Adipose tissue (tissue), 3 donors: ENCODE results near the gene PPP1CA. TPM values are rescaled to one million over a fixed set of nuclear protein-coding genes. Genes with fewer than 3 reads are reported as not detected.

ENCODE experiments used
- H3K27ac ChIP-seq: one replicate; pipeline ENCODE4 v1.5.1; 2013; ENCODE audit warnings: low read depth, low read length
- WGBS, 3 donors: extraction: QIAGEN DNeasy Blood & Tissue Kit; methylation state at CpG; one replicate each; pipeline ENCODE4 v1.1.7; 2013; 5-methylcytosine and 5-hydroxymethylcytosine counted together
- polyA plus RNA-seq, 3 donors: library from polyadenylated mRNA; stranded (reverse); fragments of 200-250 nt; gene quantifications; one replicate each; pipeline ENCODE4 v1.2.3, GENCODE V29; 2013
- donor health status: healthy with polysubstance abuse.
- donor health status: Bipolar disorder and iron deficiency.
- donor health status: healthy.

The PPP1CA gene
- polyA plus RNA-seq, 3 donors = 82.3 to 97.8 (median 93.6) TPM

DNA sequence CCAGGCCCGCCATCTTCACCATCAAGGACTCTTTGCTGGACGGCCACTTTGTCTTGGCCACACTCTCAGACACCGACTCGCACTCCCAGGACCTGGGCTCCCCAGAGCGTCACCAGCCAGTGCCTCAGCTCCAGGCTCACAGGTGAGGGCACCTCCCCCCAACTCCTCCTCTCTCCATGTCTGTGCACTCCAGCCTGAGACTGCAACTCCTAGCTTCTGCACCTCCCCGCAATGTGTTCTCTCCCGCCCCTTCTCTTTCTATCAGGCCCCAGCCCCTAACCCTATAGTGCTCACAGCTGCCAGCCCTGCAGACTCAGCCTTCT lies 5.4 kb downstream of the PPP1CA start:
- 90 to 96% (median 94%) methylated on average over 7 of the region's 7 CpGs for WGBS, 3 donors
- no peak overlapping the region for H3K27ac ChIP-seq

DNA sequence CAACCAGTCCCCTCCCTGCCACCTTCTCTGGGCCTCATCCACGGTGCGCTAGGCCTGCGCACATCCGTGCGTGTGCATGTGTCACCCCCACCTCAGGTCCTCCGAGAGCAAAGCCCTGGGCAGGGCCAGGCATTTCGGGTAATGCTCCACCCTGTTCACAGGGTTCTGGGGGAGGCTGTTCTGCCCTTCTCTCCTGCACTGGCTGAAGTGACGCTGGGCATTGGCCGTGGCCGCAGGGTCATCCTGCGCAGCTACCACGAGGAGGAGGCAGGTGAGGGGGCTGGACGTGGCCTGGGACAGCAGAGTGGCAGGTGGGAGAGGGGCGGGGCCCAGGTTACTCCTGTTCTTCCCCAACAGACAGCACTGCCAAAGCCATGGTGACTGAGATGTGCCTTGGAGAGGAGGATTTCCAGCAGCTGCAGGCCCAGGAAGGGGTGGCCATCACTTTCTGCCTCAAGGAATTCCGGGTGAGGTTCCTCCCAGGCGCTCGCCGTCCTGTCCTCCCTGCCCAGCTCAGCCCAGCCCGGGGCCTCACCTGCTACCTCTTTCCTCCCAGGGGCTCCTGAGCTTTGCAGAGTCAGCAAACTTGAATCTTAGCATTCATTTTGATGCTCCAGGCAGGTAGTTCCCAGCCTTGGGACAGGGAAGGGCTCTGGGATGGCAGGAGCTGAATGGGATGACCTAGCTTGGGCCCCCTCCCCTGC lies 6.0 kb downstream of the PPP1CA start:
- H3K27ac ChIP-seq = no peak overlapping the region
- WGBS, 3 donors = 80 to 89% (median 87%) methylated on average over 19 of the region's 19 CpGs

GRCh38 chr11:67393990-67394389 lies 7.7 kb downstream of the PPP1CA start:
- 48 to 73% (median 66%) methylated on average over 5 of the region's 5 CpGs for WGBS, 3 donors
- no peak overlapping the region for H3K27ac ChIP-seq

GRCh38 chr11:67393437-67393836 lies 8.2 kb downstream of the PPP1CA start:
- H3K27ac ChIP-seq = no peak overlapping the region
- WGBS, 3 donors = 88 to 94% (median 93%) methylated on average over 18 of the region's 18 CpGs

DNA sequence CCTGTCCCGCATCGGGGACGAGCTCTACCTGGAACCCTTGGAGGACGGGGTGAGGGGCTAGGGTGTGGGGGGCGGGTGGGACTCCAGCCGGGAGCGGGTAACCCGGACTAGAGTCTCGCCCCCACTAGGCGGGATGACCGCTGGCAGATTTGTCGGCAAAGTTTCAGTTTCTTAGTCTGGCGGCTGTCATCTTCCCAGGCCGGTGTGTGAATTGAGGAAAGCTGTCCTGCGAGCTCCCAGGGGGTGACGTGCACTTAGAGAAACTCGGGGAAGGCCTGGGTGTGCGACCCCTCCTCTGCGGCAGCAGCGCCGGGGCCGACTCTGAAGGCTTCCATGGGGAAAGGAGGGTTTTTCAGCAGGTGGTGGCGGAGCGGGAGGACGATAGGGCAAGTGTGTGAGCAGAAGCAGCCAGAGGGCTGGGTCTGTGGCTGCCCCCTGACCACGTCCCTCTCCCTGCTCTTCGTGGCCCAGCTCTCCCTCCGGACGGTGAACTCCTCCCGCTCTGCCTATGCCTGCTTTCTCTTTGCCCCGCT lies 9.4 kb downstream of the PPP1CA start:
- H3K27ac ChIP-seq = no peak overlapping the region
- 7 to 12% (median 8%) methylated on average over 31 of the region's 31 CpGs for WGBS, 3 donors

DNA sequence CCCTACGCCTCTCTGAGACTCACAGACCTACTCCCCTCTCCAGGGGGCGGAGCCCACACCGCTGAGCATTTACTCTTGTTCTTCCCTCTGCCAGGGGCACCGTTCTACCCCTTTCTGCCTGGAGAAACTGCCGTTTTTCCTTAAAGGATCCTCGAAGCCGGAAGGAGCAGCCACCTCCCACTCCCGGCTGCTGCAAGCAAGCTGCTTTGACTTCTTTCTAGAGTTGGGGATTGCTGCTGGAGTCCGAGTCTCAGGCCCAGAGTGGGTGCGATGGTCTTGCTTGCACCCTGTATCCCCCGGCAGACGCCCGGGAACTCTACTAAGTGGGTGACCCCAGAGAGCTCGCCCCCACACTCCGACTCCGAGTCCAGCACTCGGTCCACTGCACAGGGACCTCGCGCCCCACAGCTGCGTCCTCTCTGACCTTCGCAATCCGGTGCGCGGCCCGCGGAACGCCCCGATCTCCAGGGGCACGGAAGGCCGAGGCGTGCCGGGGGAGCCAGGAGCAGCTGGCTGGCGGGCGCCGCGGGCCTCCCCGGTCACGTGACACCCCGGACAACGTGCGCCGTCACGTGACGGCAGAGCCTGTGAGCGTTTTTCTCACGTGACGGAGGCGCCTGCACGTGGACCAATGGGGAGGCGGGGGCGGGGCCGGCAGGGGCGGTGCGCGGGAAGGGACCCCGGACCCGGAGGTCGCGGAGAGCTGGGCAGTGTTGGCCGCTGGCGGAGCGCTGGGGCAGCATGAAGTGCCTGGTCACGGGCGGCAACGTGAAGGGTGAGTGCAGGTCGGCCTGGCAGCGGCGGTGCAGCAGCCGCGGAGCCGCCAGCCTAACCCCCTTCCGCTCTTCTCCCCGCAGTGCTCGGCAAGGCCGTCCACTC lies 10.1 kb downstream of the PPP1CA start, which contains the start of gene RAD9A:
Gene RAD9A (plus strand): TSS at position 683 of the 879 bp plus-strand sequence. CDS start 59 bp downstream, at position 742.
- no peak within 1 kb of the TSS for H3K27ac ChIP-seq
- WGBS, 3 donors = 0 to 1% (median 1%) methylated on average over 70 to 75 of the region's 75 CpGs

DNA sequence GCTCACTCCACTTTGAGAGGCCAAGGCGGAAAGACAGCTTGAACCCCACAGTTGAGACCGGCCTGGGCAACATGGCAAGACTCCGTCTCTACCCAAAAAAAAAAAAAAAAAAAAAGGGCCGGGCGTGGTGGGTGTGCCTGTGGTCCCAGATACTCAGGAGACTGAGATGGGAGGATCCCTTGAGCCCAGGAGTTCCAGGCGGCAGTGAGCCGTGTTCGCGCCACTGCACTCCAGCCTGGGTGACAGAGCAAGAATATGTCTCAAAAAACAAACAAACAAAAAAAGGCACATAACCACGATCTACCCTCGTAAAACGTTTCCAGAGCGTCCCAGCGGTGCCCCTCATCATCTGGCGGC lies 10.7 kb downstream of the PPP1CA start:
- 7 to 13% (median 13%) methylated on average over 14 to 15 of the region's 15 CpGs for WGBS, 3 donors
- no peak overlapping the region for H3K27ac ChIP-seq

GRCh38 chr11:67389477-67389876 lies 12.2 kb downstream of the PPP1CA start:
- WGBS, 3 donors = 65 to 71% (median 68%) methylated on average over 6 of the region's 6 CpGs
- no peak overlapping the region for H3K27ac ChIP-seq

DNA sequence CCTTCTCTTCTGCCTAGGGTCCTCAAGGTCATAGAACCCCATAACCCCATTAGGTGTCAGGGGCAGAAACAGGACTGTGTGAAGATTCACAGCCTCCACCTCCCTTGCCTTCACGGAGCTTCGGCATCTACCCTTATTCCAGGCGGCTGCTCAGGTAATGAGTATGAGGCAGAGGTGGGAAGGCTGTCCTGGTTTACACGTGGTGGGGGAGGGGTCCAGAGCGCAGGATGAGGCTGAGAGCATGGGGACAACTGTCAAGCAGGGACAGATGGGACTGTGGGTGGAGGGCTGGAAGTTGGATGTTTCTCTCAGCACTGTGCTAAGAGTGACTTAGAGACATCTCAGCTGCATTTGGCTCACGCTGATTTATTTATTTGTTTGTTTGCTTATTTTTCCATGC lies 14.1 kb downstream of the PPP1CA start:
- 55 to 70% (median 64%) methylated on average over 6 of the region's 6 CpGs for WGBS, 3 donors

GRCh38 chr11:67387069-67387468 lies 14.6 kb downstream of the PPP1CA start:
- no peak overlapping the region for H3K27ac ChIP-seq
- WGBS, 3 donors = 23 to 38% (median 25%) methylated on average over 9 of the region's 9 CpGs

More for the DNA sequence above, 14.1 kb downstream of the PPP1CA start:
- no peak overlapping the region for H3K27ac ChIP-seq

GRCh38 chr11:67384851-67385366 lies 16.7 kb downstream of the PPP1CA start:
- WGBS, 3 donors = 64 to 83% (median 75%) methylated on average over 3 of the region's 3 CpGs

GRCh38 chr11:67382276-67383136 lies 19.2 kb downstream of the PPP1CA start:
- 41 to 45% (median 43%) methylated on average over 16 of the region's 16 CpGs for WGBS, 3 donors
- H3K27ac ChIP-seq = no peak overlapping the region

More at GRCh38 chr11:67384851-67385366, 16.7 kb downstream of the PPP1CA start:
- H3K27ac ChIP-seq = no peak overlapping the region

DNA sequence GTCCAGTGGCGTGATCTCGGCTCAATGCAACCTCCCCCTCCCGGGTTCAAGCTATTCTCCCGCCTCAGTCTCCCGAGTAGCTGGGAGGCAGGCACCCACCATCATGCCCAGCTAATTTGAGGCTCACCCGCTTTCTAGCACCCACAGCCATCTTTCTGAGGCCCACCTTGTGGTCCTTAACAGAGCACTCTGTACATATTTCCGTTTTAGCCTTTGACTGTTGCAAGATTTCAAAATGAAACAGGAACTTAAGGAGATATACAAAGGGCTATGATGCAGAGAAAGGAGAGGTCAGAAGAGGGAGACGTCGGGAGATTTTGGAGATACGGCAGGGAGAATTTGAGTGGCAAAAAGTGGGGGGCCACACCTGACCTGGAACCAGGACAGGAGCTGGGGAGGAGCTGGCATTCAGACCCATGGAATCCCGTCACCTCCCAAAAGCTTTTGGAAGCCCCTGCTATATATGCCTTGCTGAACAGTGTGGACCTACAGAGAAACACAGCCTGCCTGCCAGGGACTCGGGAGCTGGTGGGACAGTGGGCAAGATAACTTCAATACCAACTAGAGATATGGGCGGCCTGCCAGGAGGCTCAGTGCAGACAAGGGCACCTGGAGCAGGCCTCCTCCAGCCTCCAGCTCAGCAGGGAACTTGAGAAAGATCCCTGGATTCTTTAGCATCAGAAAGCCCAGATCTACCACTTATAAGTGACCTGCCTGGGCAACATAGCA lies 20.2 kb downstream of the PPP1CA start:
- no peak overlapping the region for H3K27ac ChIP-seq

GRCh38 chr11:67379061-67380058 lies 22.3 kb downstream of the PPP1CA start:
- WGBS, 3 donors = 61 to 77% (median 62%) methylated on average over 23 of the region's 23 CpGs
- no peak overlapping the region for H3K27ac ChIP-seq

More for the DNA sequence above, 20.2 kb downstream of the PPP1CA start:
- 64 to 79% (median 64%) methylated on average over 13 of the region's 13 CpGs for WGBS, 3 donors

DNA sequence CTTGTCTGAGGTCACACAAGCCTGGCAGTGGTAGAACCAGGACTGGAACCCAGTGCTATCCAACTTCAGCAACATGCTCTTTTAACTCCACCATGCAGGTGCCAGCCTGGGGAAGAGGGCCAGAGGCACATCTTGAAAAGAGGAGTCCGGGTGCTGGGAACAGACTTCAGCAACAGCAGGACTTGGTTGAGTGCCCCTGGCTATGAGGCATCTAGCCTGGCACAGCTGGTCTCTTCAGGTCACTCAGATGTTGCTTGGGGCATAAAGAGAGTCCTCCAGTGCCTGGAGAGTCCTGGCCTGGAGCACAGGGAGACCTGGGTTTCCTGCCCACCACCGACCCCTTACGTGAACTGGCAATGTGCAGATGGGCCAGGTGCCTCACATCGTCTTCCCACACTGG lies 23.1 kb downstream of the PPP1CA start:
- no peak overlapping the region for H3K27ac ChIP-seq
- 89 to 94% (median 92%) methylated on average over 4 of the region's 4 CpGs for WGBS, 3 donors
